IPS-20b (cell line): ENCODE results near the gene LRGUK.

ENCODE experiments used
- H3K27ac ChIP-seq: one replicate; pipeline ENCODE4 v1.5.1; 2013; ENCODE audit warnings: low read length
- H3K27me3 ChIP-seq: 2 replicates; pipeline ENCODE4 v1.6.1; 2013; ENCODE audit warnings: mild to moderate bottlenecking, low read length, inconsistent platforms; ENCODE audit not compliant: insufficient read depth
- H3K36me3 ChIP-seq: 2 replicates; pipeline ENCODE4 v1.6.1; 2013; ENCODE audit warnings: low read depth, mild to moderate bottlenecking, inconsistent platforms, low read length, moderate library complexity; ENCODE audit not compliant: insufficient read depth
- H3K4me1 ChIP-seq: 2 replicates; pipeline ENCODE4 v1.6.1; 2013; ENCODE audit warnings: mild to moderate bottlenecking, control low read depth, inconsistent platforms, low read length, moderate library complexity; ENCODE audit not compliant: insufficient read depth
- H3K4me3 ChIP-seq: 2 replicates; pipeline ENCODE4 v1.5.1; 2013; ENCODE audit warnings: mild to moderate bottlenecking, low read length, inconsistent platforms
- H3K9ac ChIP-seq: 2 replicates; pipeline ENCODE4 v1.6.1; 2013; ENCODE audit warnings: low read depth, mild to moderate bottlenecking, inconsistent platforms, low read length, moderate library complexity
- H3K9me3 ChIP-seq: 2 replicates; pipeline ENCODE4 v1.6.1; 2013; ENCODE audit warnings: mild to moderate bottlenecking, low read depth, low read length, inconsistent platforms; ENCODE audit not compliant: insufficient read depth

Gene LRGUK

DNA sequence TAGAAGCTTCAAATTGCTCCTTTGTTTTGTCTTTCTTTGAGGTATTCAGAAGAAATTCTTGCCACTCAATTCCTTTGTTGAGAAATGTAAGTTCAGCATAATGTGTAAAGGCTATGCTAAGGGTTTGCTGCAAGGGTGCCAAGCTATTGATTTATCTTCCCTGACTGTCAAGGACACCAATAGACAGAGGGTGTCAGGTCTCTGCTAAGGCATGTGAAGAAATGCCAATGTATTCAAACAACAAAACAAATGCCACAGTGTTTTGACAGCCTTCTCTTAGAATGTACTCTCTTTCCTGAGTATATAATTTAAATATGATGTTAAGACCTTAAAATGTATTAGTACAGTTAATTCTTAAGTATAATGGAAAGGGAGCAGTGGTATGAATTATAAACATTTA, 62.4 kb downstream of the LRGUK start:
- no peak overlapping the region for H3K27ac ChIP-seq
- H3K9ac ChIP-seq, result no peak overlapping the region
- no peaks in the 10 kb centered on the region for H3K36me3 ChIP-seq
- no peaks in the 10 kb centered on the region for H3K9me3 ChIP-seq
- no peaks in the 10 kb centered on the region for H3K27me3 ChIP-seq
- H3K4me3 ChIP-seq, result no peak overlapping the region
- peaks cover 18% of the 10 kb centered on the region for H3K4me1 ChIP-seq

DNA sequence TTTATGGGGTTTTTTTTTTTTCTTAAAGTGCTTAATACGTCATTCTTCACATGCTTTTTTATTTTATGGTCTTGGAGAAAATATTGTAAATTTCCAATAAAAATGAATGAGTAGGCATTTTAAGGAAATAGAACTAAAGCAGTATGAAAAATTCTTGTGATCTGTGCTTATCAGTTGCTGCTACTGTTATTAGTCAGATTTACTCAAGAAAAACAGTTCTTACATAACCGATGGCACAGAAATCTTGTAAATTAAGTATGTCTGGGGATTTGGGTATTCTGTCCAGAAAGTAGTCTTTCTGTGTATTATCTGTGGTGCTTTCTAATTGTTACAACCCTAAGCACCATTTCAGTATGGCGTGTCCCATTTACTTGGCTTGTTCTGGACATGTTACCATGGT, 64.7 kb downstream of the LRGUK start:
- H3K36me3 ChIP-seq, result no peaks in the 10 kb centered on the region
- H3K27ac ChIP-seq, result no peak overlapping the region
- H3K4me3 ChIP-seq, result no peak overlapping the region
- H3K27me3 ChIP-seq, result no peaks in the 10 kb centered on the region
- H3K9me3 ChIP-seq, result no peaks in the 10 kb centered on the region
- no peak overlapping the region for H3K9ac ChIP-seq
- peaks cover 18% of the 10 kb centered on the region for H3K4me1 ChIP-seq

DNA sequence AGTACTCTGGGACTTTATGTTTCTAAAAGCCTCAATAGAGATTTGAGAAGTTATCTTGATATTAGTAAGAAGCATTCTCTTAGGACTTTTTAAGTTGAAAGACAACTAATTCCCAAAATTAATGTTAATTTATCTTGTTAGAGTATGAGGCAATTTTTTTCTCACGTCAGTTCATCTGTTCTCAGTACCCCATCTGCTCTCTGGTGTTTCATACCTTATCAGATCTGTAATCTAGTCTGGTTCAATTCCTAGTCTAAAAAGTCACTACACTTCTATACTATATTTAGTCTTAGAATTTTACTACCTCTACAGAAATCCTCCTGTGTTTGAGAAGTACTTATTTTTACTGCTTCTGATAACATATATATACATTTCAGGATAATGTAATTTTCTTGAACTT, 66.1 kb downstream of the LRGUK start:
- Histone ChIP-seq H3K27ac (no peak overlapping the region), H3K9ac (no peak overlapping the region), H3K27me3 (no peaks in the 10 kb centered on the region), H3K4me3 (no peak overlapping the region), H3K36me3 (no peaks in the 10 kb centered on the region), H3K4me1 (peaks cover 21% of the 10 kb centered on the region), H3K9me3 (no peaks in the 10 kb centered on the region)

DNA sequence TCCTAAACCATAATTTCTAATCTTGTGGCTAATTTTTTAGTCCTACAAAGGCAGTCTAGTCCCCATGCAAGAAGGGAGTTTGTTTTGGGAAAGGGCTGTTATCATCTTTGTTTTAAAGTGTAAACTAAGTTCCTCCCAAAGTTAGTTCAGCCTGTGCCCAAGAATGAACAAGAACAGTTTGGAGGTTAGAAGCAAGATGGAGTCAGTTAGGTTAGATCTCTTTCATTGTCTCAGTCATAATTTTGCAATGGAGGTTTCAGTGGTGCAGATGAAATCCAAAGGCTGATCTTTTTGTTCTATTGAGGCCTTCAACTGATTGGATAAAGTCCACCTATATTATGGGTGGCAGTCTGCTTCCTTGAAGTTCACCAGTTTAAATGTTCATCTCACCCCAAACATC, 68.1 kb downstream of the LRGUK start:
- Histone ChIP-seq H3K9ac (no peak overlapping the region), H3K4me3 (no peak overlapping the region), H3K27ac (no peak overlapping the region), H3K4me1 (peaks cover 4% of the 10 kb centered on the region; the same call in 1 of the 2 replicates), H3K9me3 (no peaks in the 10 kb centered on the region), H3K36me3 (no peaks in the 10 kb centered on the region), H3K27me3 (no peaks in the 10 kb centered on the region)

DNA sequence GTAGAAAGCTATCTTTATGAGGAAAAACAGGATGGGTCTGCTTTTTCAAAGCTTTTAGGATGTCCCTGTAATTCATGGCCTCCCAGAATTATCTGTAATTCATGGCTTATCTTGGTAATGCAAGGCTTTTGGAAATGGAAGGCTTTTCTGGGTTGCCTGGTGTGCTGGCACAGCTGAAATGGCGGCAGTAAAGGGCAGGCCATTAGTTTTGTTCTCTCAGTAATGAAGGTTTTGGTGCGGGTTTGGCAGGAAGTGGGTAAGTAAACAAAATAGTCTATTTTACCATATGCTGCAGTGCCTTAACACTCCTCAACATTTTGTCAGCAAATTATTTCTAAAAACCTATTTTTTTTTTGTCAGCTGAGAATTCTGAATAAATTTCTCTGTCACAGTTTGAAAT, 69.3 kb downstream of the LRGUK start:
- no peaks in the 10 kb centered on the region for H3K36me3 ChIP-seq
- no peaks in the 10 kb centered on the region for H3K27me3 ChIP-seq
- no peaks in the 10 kb centered on the region for H3K9me3 ChIP-seq
- peaks cover 4% of the 10 kb centered on the region; the same call in 1 of the 2 replicates for H3K4me1 ChIP-seq
- H3K27ac ChIP-seq, result no peak overlapping the region
- H3K4me3 ChIP-seq, result no peak overlapping the region
- no peak overlapping the region for H3K9ac ChIP-seq

DNA sequence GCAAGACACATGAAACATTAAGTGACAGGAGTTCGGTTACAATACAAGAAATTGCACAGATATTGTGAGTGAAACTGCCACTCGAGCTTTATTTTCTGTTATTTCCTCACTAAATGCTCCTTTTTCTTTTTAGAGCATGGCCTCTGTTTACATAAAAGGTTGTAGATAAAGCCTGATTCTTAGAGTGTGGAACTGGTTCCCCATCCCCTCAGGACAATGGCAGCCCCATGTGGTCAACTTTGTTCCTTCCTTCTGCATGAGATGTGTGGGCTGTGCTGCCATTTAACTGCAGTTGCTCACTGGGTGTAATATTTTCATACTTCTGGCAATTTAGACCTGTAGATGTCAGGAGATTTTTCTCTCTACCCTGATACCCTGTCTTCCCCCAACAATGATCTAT, 70.2 kb downstream of the LRGUK start:
- Histone ChIP-seq H3K4me1 (peaks cover 4% of the 10 kb centered on the region; the same call in 1 of the 2 replicates), H3K4me3 (no peak overlapping the region), H3K27me3 (no peaks in the 10 kb centered on the region), H3K9me3 (no peaks in the 10 kb centered on the region), H3K36me3 (no peaks in the 10 kb centered on the region), H3K27ac (no peak overlapping the region), H3K9ac (no peak overlapping the region)

DNA sequence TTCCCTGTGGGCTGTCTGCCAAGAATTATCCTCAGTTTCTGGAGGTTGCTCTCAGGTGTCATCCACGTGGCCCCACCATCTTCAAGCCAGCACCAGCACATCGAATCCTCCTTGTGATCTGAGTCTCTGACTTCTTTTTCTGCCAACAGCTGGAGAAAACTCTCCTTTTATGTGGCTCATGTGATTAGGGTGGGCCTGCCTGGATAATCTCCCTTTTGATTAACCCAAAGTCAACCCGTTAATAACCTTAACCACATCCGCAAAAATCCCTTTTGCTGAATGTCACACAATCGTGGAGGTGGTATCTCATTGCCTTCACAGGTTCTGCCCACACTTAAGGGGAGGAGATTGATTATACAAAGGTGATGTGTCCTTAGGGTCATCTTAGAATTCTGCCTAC, 73.8 kb downstream of the LRGUK start:
- H3K4me3 ChIP-seq, result no peak overlapping the region
- H3K27me3 ChIP-seq, result no peaks in the 10 kb centered on the region
- no peak overlapping the region for H3K27ac ChIP-seq
- H3K36me3 ChIP-seq, result no peaks in the 10 kb centered on the region
- peaks cover 4% of the 10 kb centered on the region; the same call in 1 of the 2 replicates for H3K4me1 ChIP-seq
- no peaks in the 10 kb centered on the region for H3K9me3 ChIP-seq
- H3K9ac ChIP-seq, result no peak overlapping the region

DNA sequence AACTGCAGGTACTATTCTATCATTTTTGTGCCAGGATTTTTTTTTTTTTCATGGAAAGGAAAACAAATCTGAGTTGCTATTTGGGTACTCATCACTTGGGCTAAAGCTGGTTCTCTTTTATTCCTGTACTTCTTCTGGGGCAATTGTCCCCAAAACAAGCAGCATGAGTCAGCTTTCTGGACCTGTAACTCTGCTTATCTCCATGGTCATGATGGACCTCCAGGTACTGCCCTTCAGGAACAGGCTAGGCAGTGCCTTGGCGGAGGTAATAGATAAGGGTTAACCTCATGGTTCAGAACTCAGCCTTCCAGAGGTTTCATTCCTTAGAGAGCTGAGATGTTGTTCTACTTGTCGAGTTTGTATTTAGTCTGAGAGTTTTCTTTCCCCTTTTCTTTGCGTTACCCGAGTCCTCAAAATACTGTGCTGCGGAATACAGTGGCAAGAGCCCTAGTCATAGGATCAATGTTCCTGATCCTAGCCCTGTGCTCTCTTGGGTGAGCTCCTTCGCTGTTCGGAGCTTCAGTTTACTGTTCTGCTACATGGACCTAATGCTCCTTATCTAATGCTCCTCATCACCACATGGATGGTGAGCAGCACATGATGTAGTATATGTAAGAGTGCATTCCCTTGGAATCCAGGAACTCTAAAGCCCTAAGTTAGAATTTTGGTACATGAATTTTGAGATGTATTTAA, 74.6 kb downstream of the LRGUK start:
- Histone ChIP-seq H3K9me3 (no peaks in the 10 kb centered on the region), H3K9ac (no peak overlapping the region), H3K36me3 (no peaks in the 10 kb centered on the region), H3K4me1 (peaks cover 4% of the 10 kb centered on the region; the same call in 1 of the 2 replicates), H3K27ac (no peak overlapping the region), H3K4me3 (no peak overlapping the region), H3K27me3 (no peaks in the 10 kb centered on the region)

DNA sequence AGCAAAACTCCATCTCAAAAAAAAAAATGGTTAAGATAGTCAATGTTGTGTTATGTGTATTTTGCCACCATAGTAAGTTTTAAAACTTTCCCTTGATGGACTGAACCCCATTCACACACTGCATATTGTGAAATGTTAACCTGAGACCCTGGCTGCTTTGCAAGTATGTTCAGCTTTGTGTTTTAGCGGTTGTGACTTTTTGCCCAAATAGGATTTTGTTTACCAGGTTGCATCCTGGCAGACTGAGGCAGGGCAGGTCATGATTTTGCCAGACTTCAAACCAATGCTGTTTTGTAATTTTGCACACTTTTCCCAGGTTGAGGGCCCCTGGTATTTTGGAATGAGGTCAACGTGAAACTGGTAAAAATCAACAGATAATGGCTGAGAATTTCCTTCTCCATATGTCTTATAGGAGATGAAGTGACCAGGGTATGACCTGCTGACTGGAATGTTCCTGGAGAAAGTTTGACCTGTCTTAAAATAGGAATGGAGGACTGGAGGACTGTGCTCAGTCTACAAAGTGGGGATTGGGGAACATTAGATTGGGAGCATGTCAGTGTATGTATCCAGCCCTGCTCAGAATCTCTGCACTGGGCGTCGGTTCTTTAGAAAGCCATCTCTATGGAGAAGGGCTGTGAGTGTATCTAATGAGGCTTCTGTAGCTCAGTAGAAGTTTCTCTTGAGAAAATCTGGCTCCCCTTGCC, 76.2 kb downstream of the LRGUK start:
- no peaks in the 10 kb centered on the region for H3K27me3 ChIP-seq
- H3K9ac ChIP-seq, result no peak overlapping the region
- H3K27ac ChIP-seq, result no peak overlapping the region
- no peak overlapping the region for H3K4me3 ChIP-seq
- H3K4me1 ChIP-seq, result no peaks in the 10 kb centered on the region
- no peaks in the 10 kb centered on the region for H3K9me3 ChIP-seq
- no peaks in the 10 kb centered on the region for H3K36me3 ChIP-seq

DNA sequence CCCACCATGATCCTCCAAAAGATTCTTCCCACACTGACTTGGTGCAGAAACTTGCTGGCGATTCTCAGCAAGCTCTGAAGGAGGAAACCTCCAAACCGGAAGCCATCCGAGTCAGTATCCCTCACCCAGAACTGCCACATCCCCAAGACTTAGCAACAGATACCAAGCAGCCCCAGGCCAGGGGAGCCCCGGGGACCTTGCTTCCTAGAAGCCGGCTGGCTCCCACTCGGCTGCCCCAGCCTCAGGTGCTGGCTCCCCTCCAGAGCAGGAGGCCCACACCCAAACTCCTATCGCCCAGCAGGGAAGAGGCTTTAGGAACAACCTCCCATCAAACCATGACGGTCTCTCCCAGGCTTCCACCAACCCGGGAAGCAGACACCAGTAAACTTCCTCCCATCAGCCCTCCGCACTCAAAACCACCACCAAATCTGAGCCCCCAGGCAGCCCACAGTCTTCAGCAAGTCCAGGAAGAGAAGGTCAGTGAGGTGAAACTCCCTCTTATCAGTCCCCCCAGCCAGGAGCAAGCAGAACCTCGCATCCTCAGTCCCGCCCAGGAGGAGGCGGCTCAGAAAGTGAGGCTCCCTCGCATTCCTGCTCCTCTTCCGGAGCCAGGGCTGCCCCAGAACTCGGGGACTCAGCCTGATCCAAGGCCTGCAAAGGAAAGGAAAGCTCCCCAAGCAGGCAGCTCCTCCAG, 82.3 kb downstream of the LRGUK start:
- Histone ChIP-seq H3K36me3 (no peaks in the 10 kb centered on the region), H3K27ac (no peak overlapping the region), H3K27me3 (no peaks in the 10 kb centered on the region), H3K4me3 (no peak overlapping the region), H3K9me3 (no peaks in the 10 kb centered on the region), H3K4me1 (no peaks in the 10 kb centered on the region), H3K9ac (no peak overlapping the region)

DNA sequence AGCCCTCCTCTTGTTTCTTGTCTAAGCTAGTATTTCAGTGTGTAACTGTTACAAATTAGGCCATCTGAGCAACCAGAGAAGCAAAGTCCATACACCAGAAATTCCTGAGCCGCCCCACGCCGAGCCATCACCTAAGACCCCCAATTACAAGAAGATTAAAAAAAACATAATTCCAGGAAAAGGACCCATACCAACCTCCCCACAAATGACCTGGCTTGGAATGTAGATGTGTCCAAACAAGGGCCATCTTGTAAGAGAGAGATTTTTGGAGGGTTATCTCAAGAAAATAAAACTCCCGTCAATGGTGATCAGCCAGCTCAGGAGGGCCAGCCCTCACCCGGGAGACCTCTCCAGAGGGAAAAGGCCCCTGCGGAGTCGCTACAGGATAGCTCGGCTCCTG, 83.1 kb downstream of the LRGUK start:
- H3K27ac ChIP-seq, result no peak overlapping the region
- H3K4me3 ChIP-seq, result no peak overlapping the region
- H3K27me3 ChIP-seq, result no peaks in the 10 kb centered on the region

More for the DNA sequence above, 83.1 kb downstream of the LRGUK start:
- Histone ChIP-seq H3K36me3 (no peaks in the 10 kb centered on the region), H3K9me3 (no peaks in the 10 kb centered on the region), H3K9ac (no peak overlapping the region), H3K4me1 (no peaks in the 10 kb centered on the region)
